AG09309 (cell line): ENCODE data around the gene KLK6.

ENCODE experiments used
- DNase-seq: peaks from one replicate; pipeline ENCODE4 v3.0.0-alpha.2; 2010; ENCODE audit warnings: low read depth
- H3K4me3 ChIP-seq: 2 replicates; pipeline ENCODE4 v1.5.1; 2011; ENCODE audit warnings: mild to moderate bottlenecking, low read depth, low read length, moderate library complexity; ENCODE audit not compliant: control insufficient read depth
- TF ChIP-seq, protein P1 (sequence below): IDR thresholded peaks from 2 replicates; pipeline ENCODE4 v1.5.1; 2011; ENCODE audit warnings: mild to moderate bottlenecking, low read depth, low read length, inconsistent platforms; ENCODE audit not compliant: insufficient read depth, control insufficient read depth; ENCODE audit errors: missing control alignments

The KLK6 gene

DNA sequence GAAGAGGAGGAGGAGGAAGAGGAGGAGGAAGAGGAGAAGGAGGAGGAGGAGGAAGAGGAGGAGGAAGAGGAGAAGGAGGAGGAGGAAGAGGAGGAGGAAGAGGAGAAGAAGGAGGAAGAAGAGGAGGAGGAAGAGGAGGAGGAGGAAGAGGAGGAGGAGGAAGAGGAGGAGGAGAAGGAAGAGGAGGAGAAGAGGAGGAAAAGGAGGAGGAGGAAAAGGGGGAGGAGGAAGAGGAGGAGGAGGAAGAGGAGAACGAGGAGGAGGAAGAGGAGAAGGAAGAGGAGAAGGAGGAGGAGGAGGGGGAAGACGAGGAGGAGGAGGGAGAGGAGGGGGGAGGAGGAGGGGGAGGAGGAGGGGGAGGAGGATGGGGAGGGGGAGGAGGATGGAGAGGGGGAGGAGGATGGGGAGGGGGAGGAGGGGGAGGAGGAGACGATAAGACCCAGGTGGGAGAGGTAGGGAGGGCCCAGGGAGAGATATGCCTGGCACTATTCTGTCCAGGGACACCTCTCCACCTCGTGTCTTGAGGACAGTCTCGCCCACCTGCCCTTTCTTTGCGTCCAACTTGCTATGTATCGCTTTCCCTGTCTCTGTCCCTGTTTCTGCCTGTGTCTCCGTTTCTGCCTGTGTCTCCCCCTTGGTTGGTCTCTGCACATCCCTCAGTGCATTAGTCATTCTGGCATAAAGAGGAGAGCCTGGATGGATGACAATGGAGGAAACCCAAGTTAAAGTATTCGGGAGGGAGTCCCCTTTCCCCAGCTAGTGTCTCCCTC is 9.5 kb downstream of the KLK6 start:
- TF ChIP-seq, protein P1, sequence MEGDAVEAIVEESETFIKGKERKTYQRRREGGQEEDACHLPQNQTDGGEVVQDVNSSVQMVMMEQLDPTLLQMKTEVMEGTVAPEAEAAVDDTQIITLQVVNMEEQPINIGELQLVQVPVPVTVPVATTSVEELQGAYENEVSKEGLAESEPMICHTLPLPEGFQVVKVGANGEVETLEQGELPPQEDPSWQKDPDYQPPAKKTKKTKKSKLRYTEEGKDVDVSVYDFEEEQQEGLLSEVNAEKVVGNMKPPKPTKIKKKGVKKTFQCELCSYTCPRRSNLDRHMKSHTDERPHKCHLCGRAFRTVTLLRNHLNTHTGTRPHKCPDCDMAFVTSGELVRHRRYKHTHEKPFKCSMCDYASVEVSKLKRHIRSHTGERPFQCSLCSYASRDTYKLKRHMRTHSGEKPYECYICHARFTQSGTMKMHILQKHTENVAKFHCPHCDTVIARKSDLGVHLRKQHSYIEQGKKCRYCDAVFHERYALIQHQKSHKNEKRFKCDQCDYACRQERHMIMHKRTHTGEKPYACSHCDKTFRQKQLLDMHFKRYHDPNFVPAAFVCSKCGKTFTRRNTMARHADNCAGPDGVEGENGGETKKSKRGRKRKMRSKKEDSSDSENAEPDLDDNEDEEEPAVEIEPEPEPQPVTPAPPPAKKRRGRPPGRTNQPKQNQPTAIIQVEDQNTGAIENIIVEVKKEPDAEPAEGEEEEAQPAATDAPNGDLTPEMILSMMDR = no peak
- H3K4me3 ChIP-seq = no peak overlapping the region
- DNase-seq = no peak

DNA sequence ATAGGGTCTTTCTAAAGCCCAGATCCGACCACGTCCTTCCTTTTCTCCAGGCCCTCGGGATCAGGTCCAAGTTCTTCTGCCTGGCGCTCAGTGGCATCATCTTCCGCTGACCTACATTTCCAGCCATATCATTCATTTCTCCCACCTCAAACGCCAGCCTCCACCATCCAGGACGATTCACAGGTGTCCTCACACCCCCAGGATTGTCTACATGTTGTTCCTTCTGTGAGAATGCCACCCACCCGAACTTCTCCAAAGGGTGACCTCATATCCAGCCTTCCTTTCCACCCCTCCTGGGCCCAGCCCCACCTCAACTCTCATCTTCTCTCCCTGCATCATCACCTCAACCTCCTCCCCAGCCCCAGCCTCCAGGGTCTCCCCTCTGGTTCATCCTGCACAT is 11.8 kb downstream of the KLK6 start:
- no peak overlapping the region for H3K4me3 ChIP-seq
- no peak for DNase-seq
- TF ChIP-seq, protein P1 = no peak

DNA sequence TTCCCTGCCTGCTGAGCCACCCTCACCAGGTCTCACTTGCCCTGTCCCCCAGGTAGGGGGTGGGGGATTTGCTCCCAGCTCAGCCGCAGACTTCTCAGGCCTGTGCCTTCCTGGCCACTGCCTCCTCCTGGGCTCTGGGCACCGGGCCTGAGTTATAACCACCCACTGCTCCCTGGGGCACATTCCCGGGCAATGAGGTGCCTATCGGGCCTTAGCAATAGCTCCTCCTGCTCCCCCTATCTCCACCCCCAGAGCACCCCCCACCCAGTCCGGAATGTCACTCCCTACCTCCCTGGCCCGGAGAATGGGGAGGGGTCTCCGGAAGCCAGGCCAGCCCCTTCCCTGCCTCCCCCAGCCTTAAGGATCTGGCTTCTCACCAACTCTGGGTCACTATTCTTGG is 16.5 kb downstream of the KLK6 start, which contains the start of gene KLK5:
KLK5 (minus strand) TSS at position 129 of the 400 bp plus-strand sequence. CDS start 381 bp downstream, outside the sequence.
- no peak for DNase-seq
- TF ChIP-seq, protein P1 = no peak
- no peak within 1 kb of the TSS for H3K4me3 ChIP-seq

DNA sequence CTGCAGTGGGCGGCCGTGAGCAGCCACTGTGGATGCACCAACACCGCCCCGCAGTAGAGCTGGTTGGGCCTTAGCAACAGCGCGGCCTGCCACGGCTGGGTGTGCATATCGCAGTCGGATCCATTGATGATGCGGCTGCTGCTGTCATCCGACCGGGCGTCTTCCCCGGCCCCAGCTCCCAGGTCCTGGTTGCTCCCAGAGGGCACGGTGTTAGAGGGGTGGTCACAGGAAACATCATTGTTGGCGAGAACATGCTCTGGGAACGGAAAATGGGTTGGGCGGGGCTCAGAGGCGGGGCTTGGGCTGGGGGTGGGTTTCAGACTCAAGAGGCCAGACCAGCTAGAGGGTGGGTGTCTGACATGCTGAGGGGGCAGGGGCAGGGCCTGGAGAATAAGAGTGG is 19.5 kb downstream of the KLK6 start:
- DNase-seq = no peak
- H3K4me3 ChIP-seq = no peak overlapping the region
- TF ChIP-seq, protein P1 = no peak

DNA sequence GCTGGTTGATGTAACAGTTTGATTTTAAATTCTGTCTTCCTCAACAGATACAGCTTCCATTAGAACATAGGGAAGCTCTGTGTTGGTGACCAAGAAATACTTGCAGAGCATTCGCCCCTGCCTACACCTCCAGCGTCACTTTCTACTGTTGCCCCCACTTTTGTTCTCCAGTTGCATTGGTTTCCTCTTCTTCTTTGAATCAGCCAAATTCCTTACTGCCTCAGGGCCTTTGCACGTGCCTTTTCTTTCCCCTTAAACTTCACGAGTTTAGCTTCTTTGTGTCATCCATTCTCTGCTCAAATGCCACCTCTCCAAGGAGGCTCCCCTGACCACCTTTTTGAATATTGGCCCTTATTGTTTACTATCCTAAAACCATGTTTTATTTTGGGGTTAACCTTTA is 22.3 kb downstream of the KLK6 start:
- no peak for DNase-seq
- TF ChIP-seq, protein P1 = no peak
- no peak overlapping the region for H3K4me3 ChIP-seq

DNA sequence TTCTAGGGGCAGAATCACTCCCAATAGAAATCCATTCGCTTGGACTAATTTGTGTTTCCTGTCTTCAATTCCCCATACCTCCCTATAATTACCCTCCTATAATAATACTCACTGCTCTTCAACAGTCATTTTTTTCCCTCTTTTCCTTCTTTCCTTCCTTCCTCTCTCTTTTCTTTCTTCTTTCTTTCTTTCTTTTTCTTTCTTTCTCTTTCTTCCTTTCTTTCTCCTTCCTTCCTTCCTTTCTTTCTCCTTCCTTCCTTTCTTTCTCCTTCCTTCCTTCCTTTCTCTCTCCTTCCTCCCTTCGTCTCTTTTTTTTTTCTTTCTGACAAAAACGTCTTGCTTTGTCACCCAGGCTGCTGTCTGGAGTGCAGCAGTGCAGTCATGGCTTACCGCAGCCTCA is 24.6 kb downstream of the KLK6 start:
- no peak overlapping the region for H3K4me3 ChIP-seq
- DNase-seq = no peak
- TF ChIP-seq, protein P1 = no peak
